Keratinocyte (primary cell): ENCODE results near the gene KIF5B. TPM values are rescaled to one million over a fixed set of nuclear protein-coding genes. Genes with fewer than 3 reads are reported as not detected.
"Not testable (repeated sequence)": the region's sequence is repeated elsewhere in the genome, so short reads cannot be mapped to it uniquely, and the experiment has no call there.

Experiments used
- DNase-seq: peaks from one replicate; pipeline ENCODE4 v3.0.0-alpha.2; 2011; ENCODE audit warnings: low read depth, missing footprints, low spot score
- FAIRE-seq: peaks from 2 replicates; lab custom pipeline; 2011; peaks lifted over from hg19 to GRCh38; lab: Jason Lieb, UNC
- H2AFZ ChIP-seq: 2 replicates; pipeline ENCODE4 v1.6.0; 2012; ENCODE audit warnings: low read length, control low read depth, inconsistent platforms; ENCODE audit not compliant: control insufficient read depth
- H3K27ac ChIP-seq: 2 replicates; pipeline ENCODE4 v1.5.1; 2011; ENCODE audit warnings: low read length; ENCODE audit not compliant: control insufficient read depth, insufficient read depth
- H3K27me3 ChIP-seq: 3 replicates; pipeline ENCODE4 v1.6.0; 2011; ENCODE audit warnings: low read length; ENCODE audit not compliant: control insufficient read depth, insufficient read depth; ENCODE audit errors: extremely low read depth
- H3K36me3 ChIP-seq, 2 experiments: 2 replicates in 1 of 2; 3 replicates in 1 of 2; pipeline ENCODE4 v1.5.1; 2011; ENCODE audit warnings: low read length in 2 of 2, mild to moderate bottlenecking in 1 of 2; ENCODE audit not compliant: control insufficient read depth in 2 of 2, insufficient read depth in 2 of 2; ENCODE audit errors: extremely low read depth in 1 of 2
- H3K4me1 ChIP-seq: 3 replicates; pipeline ENCODE4 v1.5.1; 2011; ENCODE audit warnings: low read length; ENCODE audit not compliant: control insufficient read depth, insufficient read depth; ENCODE audit errors: extremely low read depth
- H3K4me2 ChIP-seq: 3 replicates; pipeline ENCODE4 v1.6.0; 2011; ENCODE audit warnings: low read depth, low read length; ENCODE audit not compliant: control insufficient read depth, insufficient read depth; ENCODE audit errors: extremely low read depth
- H3K4me3 ChIP-seq, 3 experiments: fragments of 200-600 bp in 1 of 3; sonication (generic) in 1 of 3; 2 replicates in 2 of 3; 3 replicates in 1 of 3; pipeline ENCODE4 v1.5.1; 2011 to 2016; ENCODE audit warnings: low read length in 3 of 3, mild to moderate bottlenecking in 3 of 3, control low read depth in 2 of 3, inconsistent platforms in 1 of 3, low read depth in 1 of 3, mixed read lengths in 1 of 3, mixed run types in 1 of 3, moderate library complexity in 1 of 3; ENCODE audit not compliant: control insufficient read depth in 2 of 3, insufficient read depth in 2 of 3; ENCODE audit errors: extremely low read depth in 1 of 3
- H3K79me2 ChIP-seq: 2 replicates; pipeline ENCODE4 v1.6.0; 2012; ENCODE audit warnings: low read length; ENCODE audit not compliant: control insufficient read depth, insufficient read depth
- H3K9ac ChIP-seq: 3 replicates; pipeline ENCODE4 v1.6.0; 2011; ENCODE audit warnings: low read length; ENCODE audit not compliant: control insufficient read depth, insufficient read depth; ENCODE audit errors: extremely low read depth
- H3K9me1 ChIP-seq: 3 replicates; pipeline ENCODE4 v1.6.0; 2011; ENCODE audit warnings: low read length; ENCODE audit not compliant: control insufficient read depth, insufficient read depth; ENCODE audit errors: extremely low read depth
- H3K9me3 ChIP-seq: 2 replicates; pipeline ENCODE4 v1.5.1; 2012; ENCODE audit warnings: low read depth, low read length; ENCODE audit not compliant: control insufficient read depth
- H4K20me1 ChIP-seq: 3 replicates; pipeline ENCODE4 v1.6.0; 2011; ENCODE audit warnings: low read length; ENCODE audit not compliant: control insufficient read depth, insufficient read depth; ENCODE audit errors: extremely low read depth
- CTCF ChIP-seq, 3 experiments: IDR thresholded peaks in 1 of 3; conservative IDR thresholded peaks in 1 of 3; optimal IDR thresholded peaks in 1 of 3; 2 replicates in 2 of 3; 3 replicates in 1 of 3; pipeline versions ENCODE3 to v1.5.1; 2011; ENCODE audit warnings: low read length in 3 of 3, mild to moderate bottlenecking in 3 of 3, moderate library complexity in 2 of 3, control low read depth in 1 of 3, inconsistent platforms in 1 of 3; ENCODE audit not compliant: insufficient read depth in 2 of 3; ENCODE audit errors: extremely low read depth in 1 of 3
- EZH2 ChIP-seq: IDR thresholded peaks from one replicate; pipeline ENCODE4 v1.6.1; 2012; ENCODE audit warnings: inconsistent platforms, mild to moderate bottlenecking, low read length, moderate library complexity
- dilution Hi-C: fragments of 300-500 bp; cut with MboI; formaldehyde crosslinking; loops from one replicate; pipeline ENCODE4 v1.7.0; 2020; ENCODE audit warnings: low sequenced_read_pairs; ENCODE audit not compliant: extremely low pct_ligation_motif_present
- polyA plus RNA-seq, 5 experiments: library from polyadenylated mRNA; depleted of rRNA in 3 of 5; stranded (reverse) in 3 of 5; stranded (forward) in 1 of 5; unstranded in 1 of 5; fragments of >200 nt; gene quantifications; 1 replicate in 1 of 5; 2 replicates in 3 of 5; 3 replicates in 1 of 5; pipeline versions ENCODE4 v1.2.1 to v1.2.3, GENCODE V29; 2011 to 2012; ENCODE audit warnings: missing spikeins in 2 of 5, low read depth in 1 of 5, low replicate concordance in 1 of 5

The KIF5B gene
- polyA plus RNA-seq, 1 donor (not counting 4 experiments of a cell fraction or from before 2014, with no cell fraction given): 82.1 TPM

- Histone ChIP-seq H4K20me1 (no peaks in the 10 kb centered on the region), H3K4me3 (no peak overlapping the region), H3K4me2 (no peak overlapping the region), H3K9me3 (no peaks in the 10 kb centered on the region), H3K36me3 (no peaks in the 10 kb centered on the region), H3K4me1 (no peaks in the 10 kb centered on the region), H2AFZ (no peak overlapping the region), H3K27me3 (no peaks in the 10 kb centered on the region), H3K9me1 (no peaks in the 10 kb centered on the region), H3K9ac (no peak overlapping the region), H3K27ac (no peak overlapping the region), H3K79me2 (no peaks in the 10 kb centered on the region)
- dilution Hi-C loops: no loop called here
- FAIRE-seq (no peak), DNase-seq (no peak)
- TF ChIP-seq EZH2: no peak
These were observed 12.3 kb upstream of the KIF5B start for GRCh38 chr10:32068569-32068968.

GRCh38 chr10:32067931-32068330, 11.7 kb upstream of the KIF5B start:
- H3K4me2 ChIP-seq: not testable (repeated sequence)

GRCh38 chr10:32065856-32066255, 9.6 kb upstream of the KIF5B start:
- TF ChIP-seq EZH2 (no peak), CTCF (optimal IDR thresholded peaks at IDR 0.05 in 1 of 3, IDR thresholded peaks at IDR 0.05 in 1 of 3, conservative IDR thresholded peaks at IDR 0.05 in 1 of 3; ENCODE audit: extremely low read depth in 1 of 3, insufficient read depth in 2 of 3, low read length in 3 of 3) (no peak)
- H3K27me3 ChIP-seq: no peaks in the 10 kb centered on the region
- no peaks in the 10 kb centered on the region for H3K79me2 ChIP-seq
- H3K9me3 ChIP-seq: no peaks in the 10 kb centered on the region
- no peaks in the 10 kb centered on the region for H3K36me3 ChIP-seq
- no peak for FAIRE-seq
- H3K27ac ChIP-seq: no peak overlapping the region
- H3K4me2 ChIP-seq: no peak overlapping the region
- no peak for DNase-seq
- H2AFZ ChIP-seq: no peak overlapping the region
- no peak overlapping the region for H3K4me3 ChIP-seq
- dilution Hi-C loops: no loop called here
- H4K20me1 ChIP-seq: no peaks in the 10 kb centered on the region
- H3K4me1 ChIP-seq: no peaks in the 10 kb centered on the region
- no peak overlapping the region for H3K9ac ChIP-seq
- no peaks in the 10 kb centered on the region for H3K9me1 ChIP-seq

More at GRCh38 chr10:32067931-32068330, 11.7 kb upstream of the KIF5B start:
- H3K4me1 ChIP-seq, H3K27me3 ChIP-seq, H3K79me2 ChIP-seq, H3K36me3 ChIP-seq, H3K9ac ChIP-seq, H3K9me1 ChIP-seq, dilution Hi-C loops, H2AFZ ChIP-seq, H3K9me3 ChIP-seq, DNase-seq, FAIRE-seq, H3K27ac ChIP-seq, H3K4me3 ChIP-seq, H4K20me1 ChIP-seq: not testable (repeated sequence)
